Natural killer cell (primary cell): ENCODE measurements around the gene NECTIN4. TPM values are rescaled to one million over a fixed set of nuclear protein-coding genes. Genes with fewer than 3 reads are reported as not detected.

ENCODE experiments used
- ATAC-seq, 3 donors: fragments of 150-1000 bp in 2 of 3; fragments of 200-7000 bp in 1 of 3; cut with Tn5 transposase; 1 replicate in 1 of 3; 2 replicates in 2 of 3; pipeline ENCODE4 v1.10.0; 2021; ENCODE audit warnings: mild to moderate bottlenecking in 2 of 3, moderate library complexity in 2 of 3
- DNase-seq, 2 donors: peaks; one replicate each; pipeline versions ENCODE4 v3.0.0 to v3.0.0-alpha.2; 2013 to 2021; ENCODE audit warnings: mixed read lengths in 1 of 2
- H3K27ac ChIP-seq: one replicate; pipeline ENCODE4 v1.5.1; 2013; ENCODE audit warnings: mild to moderate bottlenecking, low read length
- H3K27me3 ChIP-seq: one replicate; pipeline ENCODE4 v1.6.1; 2013; ENCODE audit warnings: low read length; ENCODE audit not compliant: control insufficient read depth, insufficient read depth
- H3K36me3 ChIP-seq: one replicate; pipeline ENCODE4 v1.6.1; 2013; ENCODE audit warnings: low read length; ENCODE audit not compliant: control insufficient read depth, insufficient read depth
- H3K4me1 ChIP-seq: one replicate; pipeline ENCODE4 v1.6.1; 2013; ENCODE audit warnings: low read length; ENCODE audit not compliant: control insufficient read depth, insufficient read depth
- H3K4me3 ChIP-seq: one replicate; pipeline ENCODE4 v1.5.1; 2013; ENCODE audit warnings: low read length
- H3K9me3 ChIP-seq: one replicate; pipeline ENCODE4 v1.6.1; 2013; ENCODE audit warnings: low read length; ENCODE audit not compliant: control insufficient read depth, insufficient read depth
- H3K27ac Mint-ChIP-seq, 2 donors: one replicate each; pipeline ENCODE4 v1.8.0; 2022; ENCODE audit warnings: mild to moderate bottlenecking in 2 of 2, mixed read lengths in 2 of 2, moderate library complexity in 1 of 2
- H3K27me3 Mint-ChIP-seq, 2 donors: one replicate each; pipeline ENCODE4 v1.8.0; 2022; ENCODE audit warnings: low read depth in 2 of 2, mixed read lengths in 2 of 2
- H3K36me3 Mint-ChIP-seq: one replicate; pipeline ENCODE4 v1.8.0; 2022; ENCODE audit warnings: mixed read lengths
- H3K4me1 Mint-ChIP-seq, 2 donors: one replicate each; pipeline ENCODE4 v1.8.0; 2022; ENCODE audit warnings: mixed read lengths in 2 of 2
- H3K4me3 Mint-ChIP-seq: one replicate; pipeline ENCODE4 v1.8.0; 2022; ENCODE audit warnings: mild to moderate bottlenecking, moderate library complexity, mixed read lengths
- H3K9me3 Mint-ChIP-seq, 2 donors: one replicate each; pipeline ENCODE4 v1.8.0; 2022; ENCODE audit warnings: mixed read lengths in 2 of 2
- CTCF ChIP-seq: fragments of 200-600 bp; IDR thresholded peaks from one replicate; pipeline ENCODE4 v1.8.0; 2022; ENCODE audit warnings: antibody characterized with exemption
- WGBS: methylation state at CpG from one replicate; pipeline ENCODE4 v1.1.7; 2013; ENCODE audit warnings: missing lambda C conversion rate; ENCODE audit not compliant: insufficient coverage; 5-methylcytosine and 5-hydroxymethylcytosine counted together
- intact Hi-C: fragments of 100-400 bp; cut with micrococcal nuclease; formaldehyde crosslinking; loops from one replicate; pipeline ENCODE4 v1.14.2; 2022
- total RNA-seq, 4 donors: library from RNA; stranded (reverse); fragments of 120-200 nt in 1 of 4; gene quantifications; one replicate each; pipeline versions ENCODE4 v1.2.3 to v1.2.4, GENCODE V29; 2013 to 2022

The NECTIN4 gene
- total RNA-seq, 3 donors from 2014 or later (not counting 1 experiment from before 2014, with no cell fraction given): 0.07 to 0.09 TPM; not detected in 1

DNA sequence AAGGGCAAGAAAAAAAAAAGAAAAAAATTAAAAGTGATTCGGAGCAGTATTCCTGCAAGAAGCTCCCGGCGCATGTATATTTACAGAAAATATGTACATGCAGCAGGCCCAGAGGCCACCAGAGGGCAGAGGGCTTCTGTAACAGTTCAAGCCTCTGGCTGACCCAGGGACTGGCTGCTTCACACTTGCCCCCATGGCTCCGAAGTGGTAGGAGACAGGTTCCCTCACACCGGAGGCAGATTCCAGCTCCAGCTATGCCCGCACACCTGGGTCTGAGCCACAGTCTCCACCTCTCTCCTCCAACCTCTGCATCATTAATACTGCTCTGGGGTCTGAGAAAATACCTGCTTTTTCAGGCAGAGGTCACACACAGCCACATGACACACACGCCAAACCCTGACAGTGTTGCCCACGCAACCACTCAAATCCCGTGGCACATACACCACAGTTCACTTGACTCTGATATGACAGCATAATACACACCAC is 17.4 kb downstream of the NECTIN4 start:
- Histone ChIP-seq H3K27me3 (no peaks in the 10 kb centered on the region), H3K27ac (peak overlapping the region; percentile 40), H3K4me3 (no peak overlapping the region), H3K36me3 (peaks cover 3% of the 10 kb centered on the region), H3K9me3 (no peaks in the 10 kb centered on the region), H3K4me1 (peaks cover 41% of the 10 kb centered on the region)
- H3K27me3 Mint-ChIP-seq: no peaks in the 10 kb centered on the region
- TF ChIP-seq CTCF: peak; percentile 76
- peak overlapping the region; percentile 40 for H3K4me3 Mint-ChIP-seq
- WGBS: 35% methylated on average over 9 of the region's 9 CpGs
- intact Hi-C loops: loop anchor here (10.0 kb wide), 1 partner anchor 1247 kb away; the partner anchor contains the start of gene SLAMF8
- no peaks in the 10 kb centered on the region for H3K9me3 Mint-ChIP-seq
- ATAC-seq (peak in 2 of 3 donors; percentile 10 to 18), DNase-seq (peak; percentile 51 to 73)
- H3K36me3 Mint-ChIP-seq: no peaks in the 10 kb centered on the region
- H3K4me1 Mint-ChIP-seq: peaks cover 45 to 69% of the 10 kb centered on the region in 2 donors
- peak overlapping the region; percentile 89 for H3K27ac Mint-ChIP-seq

GRCh38 chr1:161070761-161071160 is 18.6 kb downstream of the NECTIN4 start:
- intact Hi-C loops: loop anchor here (1.0 to 10.0 kb wide), 2 partner anchors 50 to 1246 kb away; partner anchors contain the start of gene SLAMF8
- ATAC-seq (no peak), DNase-seq (no peak)
- no peak overlapping the region for H3K4me3 ChIP-seq
- peaks cover 11% of the 10 kb centered on the region for H3K36me3 ChIP-seq
- H3K9me3 ChIP-seq: no peaks in the 10 kb centered on the region
- H3K4me1 Mint-ChIP-seq: peaks cover 51 to 80% of the 10 kb centered on the region in 2 donors
- peak overlapping the region; percentile 89 for H3K27ac Mint-ChIP-seq
- WGBS: 95% methylated on average over 4 of the region's 4 CpGs
- no peaks in the 10 kb centered on the region for H3K27me3 ChIP-seq
- no peaks in the 10 kb centered on the region for H3K9me3 Mint-ChIP-seq
- peaks cover 52% of the 10 kb centered on the region for H3K4me1 ChIP-seq
- peak overlapping the region; percentile 95 for H3K27ac ChIP-seq
- no peaks in the 10 kb centered on the region for H3K36me3 Mint-ChIP-seq
- no peaks in the 10 kb centered on the region for H3K27me3 Mint-ChIP-seq
- no peak overlapping the region for H3K4me3 Mint-ChIP-seq
- no peak for TF ChIP-seq CTCF

DNA sequence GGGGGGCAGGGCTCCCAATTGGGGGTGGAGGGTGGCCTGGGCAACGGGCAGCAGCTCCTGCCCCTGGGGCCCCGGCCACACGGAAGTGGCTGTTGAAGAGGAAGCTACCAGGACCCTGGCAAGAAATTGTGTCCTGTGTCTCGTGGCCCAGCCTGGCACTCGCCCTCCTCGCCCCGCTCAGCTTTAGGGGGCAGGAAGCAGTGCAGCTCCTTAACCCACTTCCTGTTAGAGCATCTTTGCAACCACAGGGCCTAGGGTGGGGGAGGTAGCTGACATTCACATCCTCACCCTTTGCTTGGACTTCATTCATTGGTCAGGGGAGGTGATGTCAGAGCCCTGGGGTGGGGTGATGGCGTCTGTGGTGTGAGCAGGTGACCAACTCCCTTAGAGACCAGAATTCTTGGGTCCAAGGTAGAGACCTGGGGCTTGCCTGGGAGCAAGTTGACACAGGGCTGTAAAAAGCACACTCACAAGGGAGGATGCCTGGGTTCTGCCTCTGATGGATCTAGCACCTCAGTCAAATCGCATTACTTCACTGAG is 19.6 kb downstream of the NECTIN4 start, which contains the start of gene ARHGAP30:
Gene ARHGAP30, minus strand, starts transcription at position 161 of the 540 bp plus-strand sequence. CDS start 267 bp downstream, outside the sequence.
- peak within 1 kb of the TSS; percentile 88 for H3K4me3 Mint-ChIP-seq
- H3K27me3 Mint-ChIP-seq: no peaks in the 10 kb centered on the region
- Histone ChIP-seq H3K36me3 (peaks cover 11% of the 10 kb centered on the region), H3K4me1 (peaks cover 60% of the 10 kb centered on the region), H3K4me3 (peak within 1 kb of the TSS; percentile 91), H3K27ac (peak within 1 kb of the TSS; percentile 95), H3K9me3 (no peaks in the 10 kb centered on the region), H3K27me3 (no peaks in the 10 kb centered on the region)
- intact Hi-C loops: loop anchor here (1.0 to 10.0 kb wide), 3 partner anchors 28 to 1245 kb away; partner anchors contain the start of gene SLAMF8
- DNase-seq (peak; percentile 76 to 91), ATAC-seq (peak; percentile 68 to 88 (median 79))
- no peaks in the 10 kb centered on the region for H3K36me3 Mint-ChIP-seq
- H3K27ac Mint-ChIP-seq: peak within 1 kb of the TSS; percentile 89
- 7% methylated on average over 9 of the region's 9 CpGs for WGBS
- no peak for TF ChIP-seq CTCF
- no peaks in the 10 kb centered on the region for H3K9me3 Mint-ChIP-seq
- H3K4me1 Mint-ChIP-seq: peaks cover 51 to 86% of the 10 kb centered on the region in 2 donors
